Right lobe of liver (tissue), 4 donors: ENCODE data around the gene MYO3A.

ENCODE experiments used
- CTCF ChIP-seq, 4 donors: fragments of 200-600 bp in 3 of 4; fragments of 450-650 bp in 1 of 4; IDR thresholded peaks; one replicate each; pipeline versions ENCODE4 v1.5.1 to v1.8.0; 2016 to 2022; ENCODE audit warnings: antibody characterized with exemption in 4 of 4, mild to moderate bottlenecking in 2 of 4
- POLR2A ChIP-seq: fragments of 450-650 bp; IDR thresholded peaks from one replicate; pipeline ENCODE4 v1.6.1; 2017; ENCODE audit warnings: antibody characterized with exemption, mild to moderate bottlenecking
- donor health status: DM: no; HTN: no; CAD: no.
- donor health status: DM: no; HTN: no; CAD: no.
- donor health status: DM: no; HTN: yes; CAD: no.

DNA sequence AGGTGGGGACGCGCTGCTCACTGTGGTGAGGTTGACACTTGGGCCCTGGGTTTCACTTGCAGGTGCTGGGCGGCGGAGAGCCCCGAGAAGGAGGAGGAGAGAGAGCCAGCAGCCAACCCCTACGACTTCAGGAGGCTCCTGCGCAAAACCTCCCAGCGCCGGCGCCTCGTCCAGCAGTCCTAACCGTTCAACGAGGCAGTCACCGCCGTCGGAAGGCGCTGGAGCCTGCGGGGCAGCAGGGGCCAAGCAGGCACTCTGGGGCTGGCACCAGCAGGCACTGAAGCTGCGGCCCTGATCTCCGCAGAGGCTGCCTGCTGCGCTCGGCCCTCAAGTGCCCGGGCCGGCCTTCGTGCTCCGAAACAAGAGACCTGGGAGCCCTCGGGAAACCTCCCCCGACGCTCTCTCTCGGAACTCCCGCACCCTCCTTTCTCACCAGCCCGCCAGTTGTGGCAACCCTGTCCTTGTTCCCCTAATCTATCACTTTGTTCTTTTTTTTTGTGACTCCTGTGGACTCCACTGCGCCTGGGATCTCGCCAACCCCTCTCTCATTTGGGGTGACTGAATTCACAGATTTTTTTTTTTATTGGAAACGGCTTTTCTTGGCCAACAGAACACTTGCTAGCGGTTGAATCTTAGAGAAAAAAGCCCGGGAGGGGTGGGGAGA, 277.9 kb downstream of the MYO3A start:
- TF ChIP-seq CTCF (IDR thresholded peaks at IDR 0.05), result no peak
- TF ChIP-seq POLR2A, result no peak
